T-helper 1 cell treated with Interleukin-12 subunit alpha and Interleukin-12 subunit beta and Interleukin-4 antibody, amounts not matched to agents 30 μg/mL and 1 μg/mL, for 36 hours (primary cell): ENCODE data around the gene GNE.
"Not testable (repeated sequence)": the region's sequence is repeated elsewhere in the genome, so short reads cannot be mapped to it uniquely, and the experiment has no call there.

Experiments
- H3K27ac Mint-ChIP-seq: one replicate; pipeline ENCODE4 v1.8.0; 2021; ENCODE audit warnings: mild to moderate bottlenecking, mixed read lengths
- H3K27me3 Mint-ChIP-seq: one replicate; pipeline ENCODE4 v1.8.0; 2021; ENCODE audit warnings: low read depth, mixed read lengths
- H3K36me3 Mint-ChIP-seq: one replicate; pipeline ENCODE4 v1.8.0; 2021; ENCODE audit warnings: low read depth, mixed read lengths
- H3K4me1 Mint-ChIP-seq: one replicate; pipeline ENCODE4 v1.8.0; 2021; ENCODE audit warnings: low read depth, mixed read lengths
- H3K4me3 Mint-ChIP-seq: one replicate; pipeline ENCODE4 v1.8.0; 2021; ENCODE audit warnings: mild to moderate bottlenecking, moderate library complexity, mixed read lengths
- H3K9me3 Mint-ChIP-seq: one replicate; pipeline ENCODE4 v1.8.0; 2021; ENCODE audit warnings: mixed read lengths

GNE gene

GRCh38 chr9:36282275-36282674 is 24.0 kb upstream of the GNE start:
- no peak overlapping the region for H3K4me3 Mint-ChIP-seq
- H3K27ac Mint-ChIP-seq: no peak overlapping the region
- H3K4me1 Mint-ChIP-seq: no peaks in the 10 kb centered on the region
- no peaks in the 10 kb centered on the region for H3K9me3 Mint-ChIP-seq
- H3K36me3 Mint-ChIP-seq: no peaks in the 10 kb centered on the region
- H3K27me3 Mint-ChIP-seq: no peaks in the 10 kb centered on the region

- Mint-ChIP-seq H3K4me3 (no peak overlapping the region), H3K9me3 (no peaks in the 10 kb centered on the region), H3K27ac (no peak overlapping the region), H3K4me1 (no peaks in the 10 kb centered on the region), H3K27me3 (no peaks in the 10 kb centered on the region), H3K36me3 (no peaks in the 10 kb centered on the region)
Measured at GRCh38 chr9:36280989-36281388, 22.7 kb upstream of the GNE start.

GRCh38 chr9:36278243-36278642 is 20.0 kb upstream of the GNE start:
- H3K27ac Mint-ChIP-seq: no peak overlapping the region
- H3K27me3 Mint-ChIP-seq: no peaks in the 10 kb centered on the region
- no peaks in the 10 kb centered on the region for H3K9me3 Mint-ChIP-seq
- H3K36me3 Mint-ChIP-seq: no peaks in the 10 kb centered on the region
- peaks cover 2% of the 10 kb centered on the region for H3K4me1 Mint-ChIP-seq
- H3K4me3 Mint-ChIP-seq: no peak overlapping the region

- H3K36me3 Mint-ChIP-seq: no peaks in the 10 kb centered on the region
- no peaks in the 10 kb centered on the region for H3K27me3 Mint-ChIP-seq
- no peak overlapping the region for H3K4me3 Mint-ChIP-seq
- H3K27ac Mint-ChIP-seq: no peak overlapping the region
- H3K4me1 Mint-ChIP-seq: peaks cover 2% of the 10 kb centered on the region
- H3K9me3 Mint-ChIP-seq: no peaks in the 10 kb centered on the region
Measured at GRCh38 chr9:36276781-36277181, 18.5 kb upstream of the GNE start.

- Mint-ChIP-seq H3K27ac (no peak overlapping the region), H3K9me3 (no peaks in the 10 kb centered on the region), H3K4me3 (no peak overlapping the region), H3K4me1 (peaks cover 2% of the 10 kb centered on the region), H3K27me3 (no peaks in the 10 kb centered on the region), H3K36me3 (no peaks in the 10 kb centered on the region)
Measured at GRCh38 chr9:36276254-36276653, 18.0 kb upstream of the GNE start.

- no peak overlapping the region for H3K27ac Mint-ChIP-seq
- H3K36me3 Mint-ChIP-seq: no peaks in the 10 kb centered on the region
- H3K4me3 Mint-ChIP-seq: no peak overlapping the region
- peaks cover 2% of the 10 kb centered on the region for H3K4me1 Mint-ChIP-seq
- no peaks in the 10 kb centered on the region for H3K9me3 Mint-ChIP-seq
- H3K27me3 Mint-ChIP-seq: no peaks in the 10 kb centered on the region
Measured at GRCh38 chr9:36275060-36275459, 16.8 kb upstream of the GNE start.

- not testable (repeated sequence) for H3K27ac Mint-ChIP-seq, H3K4me3 Mint-ChIP-seq, H3K27me3 Mint-ChIP-seq, H3K9me3 Mint-ChIP-seq, H3K36me3 Mint-ChIP-seq, H3K4me1 Mint-ChIP-seq
Measured at GRCh38 chr9:36273354-36273753, 15.1 kb upstream of the GNE start.

- Mint-ChIP-seq H3K4me3 (no peak overlapping the region), H3K27me3 (no peaks in the 10 kb centered on the region), H3K36me3 (no peaks in the 10 kb centered on the region), H3K4me1 (peaks cover 2% of the 10 kb centered on the region), H3K27ac (no peak overlapping the region), H3K9me3 (no peaks in the 10 kb centered on the region)
Measured at GRCh38 chr9:36268007-36268427, 9.8 kb upstream of the GNE start.

GRCh38 chr9:36264896-36265295 is 6.6 kb upstream of the GNE start:
- no peak overlapping the region for H3K27ac Mint-ChIP-seq
- peaks cover 2% of the 10 kb centered on the region for H3K4me1 Mint-ChIP-seq
- no peaks in the 10 kb centered on the region for H3K27me3 Mint-ChIP-seq
- H3K4me3 Mint-ChIP-seq: no peak overlapping the region
- H3K9me3 Mint-ChIP-seq: no peaks in the 10 kb centered on the region
- H3K36me3 Mint-ChIP-seq: no peaks in the 10 kb centered on the region

GRCh38 chr9:36263683-36264082 is 5.4 kb upstream of the GNE start:
- no peaks in the 10 kb centered on the region for H3K36me3 Mint-ChIP-seq
- no peaks in the 10 kb centered on the region for H3K9me3 Mint-ChIP-seq
- no peaks in the 10 kb centered on the region for H3K27me3 Mint-ChIP-seq
- H3K4me1 Mint-ChIP-seq: peaks cover 3% of the 10 kb centered on the region
- H3K4me3 Mint-ChIP-seq: no peak overlapping the region
- no peak overlapping the region for H3K27ac Mint-ChIP-seq

GRCh38 chr9:36258996-36259533 is 817 bp upstream of the GNE start:
- no peaks in the 10 kb centered on the region for H3K36me3 Mint-ChIP-seq
- H3K9me3 Mint-ChIP-seq: no peaks in the 10 kb centered on the region
- peak overlapping the region; percentile 97 for H3K27ac Mint-ChIP-seq
- peak overlapping the region; percentile 97 for H3K4me3 Mint-ChIP-seq
- no peaks in the 10 kb centered on the region for H3K27me3 Mint-ChIP-seq
- peaks cover 3% of the 10 kb centered on the region for H3K4me1 Mint-ChIP-seq

GRCh38 chr9:36251428-36251827 is 6.8 kb downstream of the GNE start:
- Mint-ChIP-seq H3K36me3 (peaks cover 7% of the 10 kb centered on the region), H3K27me3 (no peaks in the 10 kb centered on the region), H3K4me3 (no peak overlapping the region), H3K9me3 (no peaks in the 10 kb centered on the region), H3K4me1 (no peaks in the 10 kb centered on the region), H3K27ac (no peak overlapping the region)

- H3K27ac Mint-ChIP-seq: no peak overlapping the region
- H3K27me3 Mint-ChIP-seq: no peaks in the 10 kb centered on the region
- H3K36me3 Mint-ChIP-seq: peaks cover 12% of the 10 kb centered on the region
- H3K4me1 Mint-ChIP-seq: no peaks in the 10 kb centered on the region
- no peak overlapping the region for H3K4me3 Mint-ChIP-seq
- H3K9me3 Mint-ChIP-seq: no peaks in the 10 kb centered on the region
Measured at GRCh38 chr9:36250079-36250478, 8.2 kb downstream of the GNE start.

GRCh38 chr9:36249189-36249588 is 9.1 kb downstream of the GNE start:
- no peaks in the 10 kb centered on the region for H3K9me3 Mint-ChIP-seq
- H3K27me3 Mint-ChIP-seq: no peaks in the 10 kb centered on the region
- H3K4me3 Mint-ChIP-seq: no peak overlapping the region
- H3K36me3 Mint-ChIP-seq: peaks cover 12% of the 10 kb centered on the region
- H3K4me1 Mint-ChIP-seq: no peaks in the 10 kb centered on the region
- peak overlapping the region; percentile 14 for H3K27ac Mint-ChIP-seq

- H3K4me3 Mint-ChIP-seq, H3K27ac Mint-ChIP-seq, H3K9me3 Mint-ChIP-seq, H3K4me1 Mint-ChIP-seq, H3K27me3 Mint-ChIP-seq: not testable (repeated sequence)
- H3K36me3 Mint-ChIP-seq: peaks cover 16% of the 10 kb centered on the region
Measured at GRCh38 chr9:36248061-36248460, 10.2 kb downstream of the GNE start.

GRCh38 chr9:36247356-36247755 is 10.9 kb downstream of the GNE start:
- Mint-ChIP-seq H3K36me3 (peaks cover 17% of the 10 kb centered on the region), H3K4me3 (no peak overlapping the region), H3K4me1 (peaks cover 1% of the 10 kb centered on the region), H3K27me3 (no peaks in the 10 kb centered on the region), H3K27ac (no peak overlapping the region), H3K9me3 (no peaks in the 10 kb centered on the region)
